Measurements from ENCODE around the gene GPSM3. TPM values are rescaled to one million over a fixed set of nuclear protein-coding genes. Genes with fewer than 3 reads are reported as not detected.

GPSM3 gene
- total and polyA plus RNA-seq, 2 of the 13 experiments (the other 11 are each of a cell fraction or from before 2014, with no cell fraction given) = 0.18 to 6.2 TPM

DNA sequence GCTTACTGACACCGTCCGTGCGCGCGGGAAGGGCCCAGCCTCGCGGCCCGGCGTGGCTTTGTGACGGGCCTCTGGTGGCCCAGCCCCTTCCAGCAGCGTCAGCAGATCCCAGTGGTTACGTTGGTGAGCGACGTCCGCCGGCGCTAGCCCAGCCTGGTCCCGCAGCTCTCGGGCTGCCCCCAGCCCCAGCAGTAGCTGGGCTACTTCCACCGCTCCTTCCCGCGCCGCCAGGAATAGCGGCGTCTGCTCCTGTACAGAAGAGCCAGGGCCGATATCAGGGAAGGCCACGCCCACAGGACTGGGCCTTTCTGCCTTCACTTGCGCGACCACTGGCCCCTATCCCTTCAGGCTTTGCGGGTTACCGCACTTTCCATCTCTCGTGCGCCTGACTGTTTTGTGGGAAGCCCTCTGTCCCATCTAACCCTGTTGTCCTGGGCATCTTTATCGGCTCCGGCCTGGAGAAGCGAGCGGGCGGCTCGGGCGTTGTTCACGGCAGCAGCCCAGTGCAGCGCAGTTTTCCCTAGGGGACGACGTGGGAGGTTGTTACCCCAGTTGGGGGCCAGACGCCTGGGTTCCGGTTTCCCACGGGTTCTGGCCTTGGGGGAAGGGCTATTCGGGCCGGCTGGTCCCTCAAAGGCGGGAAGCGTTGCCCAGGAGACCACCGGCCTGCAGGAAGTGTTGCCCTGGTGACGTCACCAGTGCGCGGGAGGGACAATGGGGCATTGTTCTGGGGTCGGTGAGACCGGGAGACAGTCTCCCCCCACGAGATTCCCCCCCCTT, 3.6 kb upstream of the GPSM3 start (continued):
- TF ChIP-seq ZNF207 (IDR thresholded peaks at IDR 0.05; ENCODE audit: borderline replicate concordance) = no peak
- TF ChIP-seq ZNF484 (CRISPR knock-in tag; IDR thresholded peaks at IDR 0.05; ENCODE audit: borderline replicate concordance, low read depth) = peak; percentile 68; the same call in 1 of the 2 replicates
- TF ChIP-seq, protein P1, sequence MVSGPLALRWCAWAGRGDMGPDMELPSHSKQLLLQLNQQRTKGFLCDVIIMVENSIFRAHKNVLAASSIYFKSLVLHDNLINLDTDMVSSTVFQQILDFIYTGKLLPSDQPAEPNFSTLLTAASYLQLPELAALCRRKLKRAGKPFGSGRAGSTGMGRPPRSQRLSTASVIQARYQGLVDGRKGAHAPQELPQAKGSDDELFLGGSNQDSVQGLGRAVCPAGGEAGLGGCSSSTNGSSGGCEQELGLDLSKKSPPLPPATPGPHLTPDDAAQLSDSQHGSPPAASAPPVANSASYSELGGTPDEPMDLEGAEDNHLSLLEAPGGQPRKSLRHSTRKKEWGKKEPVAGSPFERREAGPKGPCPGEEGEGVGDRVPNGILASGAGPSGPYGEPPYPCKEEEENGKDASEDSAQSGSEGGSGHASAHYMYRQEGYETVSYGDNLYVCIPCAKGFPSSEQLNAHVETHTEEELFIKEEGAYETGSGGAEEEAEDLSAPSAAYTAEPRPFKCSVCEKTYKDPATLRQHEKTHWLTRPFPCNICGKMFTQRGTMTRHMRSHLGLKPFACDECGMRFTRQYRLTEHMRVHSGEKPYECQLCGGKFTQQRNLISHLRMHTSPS (CRISPR knock-in tag; IDR thresholded peaks at IDR 0.05; ENCODE audit: low read depth) = no peak
- TF ChIP-seq, protein P2, sequence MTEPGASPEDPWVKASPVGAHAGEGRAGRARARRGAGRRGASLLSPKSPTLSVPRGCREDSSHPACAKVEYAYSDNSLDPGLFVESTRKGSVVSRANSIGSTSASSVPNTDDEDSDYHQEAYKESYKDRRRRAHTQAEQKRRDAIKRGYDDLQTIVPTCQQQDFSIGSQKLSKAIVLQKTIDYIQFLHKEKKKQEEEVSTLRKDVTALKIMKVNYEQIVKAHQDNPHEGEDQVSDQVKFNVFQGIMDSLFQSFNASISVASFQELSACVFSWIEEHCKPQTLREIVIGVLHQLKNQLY (CRISPR knock-in tag; IDR thresholded peaks at IDR 0.05) = no peak
- TF ChIP-seq GZF1 (CRISPR knock-in tag; IDR thresholded peaks at IDR 0.05) = peak; percentile 87
- TF ChIP-seq TEAD2 (CRISPR knock-in tag; IDR thresholded peaks at IDR 0.05) = 0 out of 2 replicates have a peak, but pooled peaks have one; percentile 33
- TF ChIP-seq, protein P3, sequence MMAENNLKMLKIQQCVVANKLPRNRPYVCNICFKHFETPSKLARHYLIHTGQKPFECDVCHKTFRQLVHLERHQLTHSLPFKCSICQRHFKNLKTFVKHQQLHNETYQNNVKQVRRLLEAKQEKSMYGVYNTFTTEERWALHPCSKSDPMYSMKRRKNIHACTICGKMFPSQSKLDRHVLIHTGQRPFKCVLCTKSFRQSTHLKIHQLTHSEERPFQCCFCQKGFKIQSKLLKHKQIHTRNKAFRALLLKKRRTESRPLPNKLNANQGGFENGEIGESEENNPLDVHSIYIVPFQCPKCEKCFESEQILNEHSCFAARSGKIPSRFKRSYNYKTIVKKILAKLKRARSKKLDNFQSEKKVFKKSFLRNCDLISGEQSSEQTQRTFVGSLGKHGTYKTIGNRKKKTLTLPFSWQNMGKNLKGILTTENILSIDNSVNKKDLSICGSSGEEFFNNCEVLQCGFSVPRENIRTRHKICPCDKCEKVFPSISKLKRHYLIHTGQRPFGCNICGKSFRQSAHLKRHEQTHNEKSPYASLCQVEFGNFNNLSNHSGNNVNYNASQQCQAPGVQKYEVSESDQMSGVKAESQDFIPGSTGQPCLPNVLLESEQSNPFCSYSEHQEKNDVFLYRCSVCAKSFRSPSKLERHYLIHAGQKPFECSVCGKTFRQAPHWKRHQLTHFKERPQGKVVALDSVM (CRISPR knock-in tag; IDR thresholded peaks at IDR 0.05) = 0 out of 2 replicates have a peak, but pooled peaks have one; percentile 17
- TF ChIP-seq ZNF430 (CRISPR knock-in tag; IDR thresholded peaks at IDR 0.05) = no peak; the same call in 1 of the 2 replicates
- no peak for TF ChIP-seq TRIM24 (CRISPR knock-in tag; IDR thresholded peaks at IDR 0.05)
- TF ChIP-seq PHF8 (CRISPR knock-in tag; IDR thresholded peaks at IDR 0.05) = peak; percentile 95
- TF ChIP-seq SNRNP70 (IDR thresholded peaks at IDR 0.05; ENCODE audit: low read depth, low read length) = no peak
- TF ChIP-seq, protein P4, sequence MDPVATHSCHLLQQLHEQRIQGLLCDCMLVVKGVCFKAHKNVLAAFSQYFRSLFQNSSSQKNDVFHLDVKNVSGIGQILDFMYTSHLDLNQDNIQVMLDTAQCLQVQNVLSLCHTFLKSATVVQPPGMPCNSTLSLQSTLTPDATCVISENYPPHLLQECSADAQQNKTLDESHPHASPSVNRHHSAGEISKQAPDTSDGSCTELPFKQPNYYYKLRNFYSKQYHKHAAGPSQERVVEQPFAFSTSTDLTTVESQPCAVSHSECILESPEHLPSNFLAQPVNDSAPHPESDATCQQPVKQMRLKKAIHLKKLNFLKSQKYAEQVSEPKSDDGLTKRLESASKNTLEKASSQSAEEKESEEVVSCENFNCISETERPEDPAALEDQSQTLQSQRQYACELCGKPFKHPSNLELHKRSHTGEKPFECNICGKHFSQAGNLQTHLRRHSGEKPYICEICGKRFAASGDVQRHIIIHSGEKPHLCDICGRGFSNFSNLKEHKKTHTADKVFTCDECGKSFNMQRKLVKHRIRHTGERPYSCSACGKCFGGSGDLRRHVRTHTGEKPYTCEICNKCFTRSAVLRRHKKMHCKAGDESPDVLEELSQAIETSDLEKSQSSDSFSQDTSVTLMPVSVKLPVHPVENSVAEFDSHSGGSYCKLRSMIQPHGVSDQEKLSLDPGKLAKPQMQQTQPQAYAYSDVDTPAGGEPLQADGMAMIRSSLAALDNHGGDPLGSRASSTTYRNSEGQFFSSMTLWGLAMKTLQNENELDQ (CRISPR knock-in tag; IDR thresholded peaks at IDR 0.05; ENCODE audit: borderline replicate concordance) = no peak
- peak; percentile 93; the same call in 1 of the 2 replicates for TF ChIP-seq ZNF83 (CRISPR knock-in tag; IDR thresholded peaks at IDR 0.05; ENCODE audit: borderline replicate concordance)
- TF ChIP-seq, protein P5, sequence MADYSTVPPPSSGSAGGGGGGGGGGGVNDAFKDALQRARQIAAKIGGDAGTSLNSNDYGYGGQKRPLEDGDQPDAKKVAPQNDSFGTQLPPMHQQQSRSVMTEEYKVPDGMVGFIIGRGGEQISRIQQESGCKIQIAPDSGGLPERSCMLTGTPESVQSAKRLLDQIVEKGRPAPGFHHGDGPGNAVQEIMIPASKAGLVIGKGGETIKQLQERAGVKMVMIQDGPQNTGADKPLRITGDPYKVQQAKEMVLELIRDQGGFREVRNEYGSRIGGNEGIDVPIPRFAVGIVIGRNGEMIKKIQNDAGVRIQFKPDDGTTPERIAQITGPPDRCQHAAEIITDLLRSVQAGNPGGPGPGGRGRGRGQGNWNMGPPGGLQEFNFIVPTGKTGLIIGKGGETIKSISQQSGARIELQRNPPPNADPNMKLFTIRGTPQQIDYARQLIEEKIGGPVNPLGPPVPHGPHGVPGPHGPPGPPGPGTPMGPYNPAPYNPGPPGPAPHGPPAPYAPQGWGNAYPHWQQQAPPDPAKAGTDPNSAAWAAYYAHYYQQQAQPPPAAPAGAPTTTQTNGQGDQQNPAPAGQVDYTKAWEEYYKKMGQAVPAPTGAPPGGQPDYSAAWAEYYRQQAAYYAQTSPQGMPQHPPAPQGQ (CRISPR knock-in tag; IDR thresholded peaks at IDR 0.05; ENCODE audit: borderline replicate concordance) = no peak
- peak; percentile 15; the same call in 1 of the 2 replicates for TF ChIP-seq ZNF768 (CRISPR knock-in tag; IDR thresholded peaks at IDR 0.05)
- peak; percentile 51; the same call in 1 of the 2 replicates for TF ChIP-seq REPIN1 (CRISPR knock-in tag; IDR thresholded peaks at IDR 0.05; ENCODE audit: borderline replicate concordance, low read depth)
- no peak; the same call in 1 of the 2 replicates for TF ChIP-seq HNRNPUL1 (IDR thresholded peaks at IDR 0.05; ENCODE audit: low read depth, low read length)
- TF ChIP-seq PHB2 (IDR thresholded peaks at IDR 0.05; ENCODE audit: partially characterized antibody) = no peak
- peak; percentile 87 for TF ChIP-seq BORCS8-MEF2B (CRISPR knock-in tag; IDR thresholded peaks at IDR 0.05)
